DMS153 treated with DMSO at 0.1 percent for 48 hours (cell line): ENCODE results near the gene ADGRD1.
"Not testable (repeated sequence)": the region's sequence is repeated elsewhere in the genome, so short reads cannot be mapped to it uniquely, and the experiment has no call there.

Experiments used
- DNase-seq: peaks from one replicate; lab custom pipeline; 2025; ENCODE audit not compliant: unreplicated experiment; lab: John Stamatoyannopoulos, UW

Gene ADGRD1

DNA sequence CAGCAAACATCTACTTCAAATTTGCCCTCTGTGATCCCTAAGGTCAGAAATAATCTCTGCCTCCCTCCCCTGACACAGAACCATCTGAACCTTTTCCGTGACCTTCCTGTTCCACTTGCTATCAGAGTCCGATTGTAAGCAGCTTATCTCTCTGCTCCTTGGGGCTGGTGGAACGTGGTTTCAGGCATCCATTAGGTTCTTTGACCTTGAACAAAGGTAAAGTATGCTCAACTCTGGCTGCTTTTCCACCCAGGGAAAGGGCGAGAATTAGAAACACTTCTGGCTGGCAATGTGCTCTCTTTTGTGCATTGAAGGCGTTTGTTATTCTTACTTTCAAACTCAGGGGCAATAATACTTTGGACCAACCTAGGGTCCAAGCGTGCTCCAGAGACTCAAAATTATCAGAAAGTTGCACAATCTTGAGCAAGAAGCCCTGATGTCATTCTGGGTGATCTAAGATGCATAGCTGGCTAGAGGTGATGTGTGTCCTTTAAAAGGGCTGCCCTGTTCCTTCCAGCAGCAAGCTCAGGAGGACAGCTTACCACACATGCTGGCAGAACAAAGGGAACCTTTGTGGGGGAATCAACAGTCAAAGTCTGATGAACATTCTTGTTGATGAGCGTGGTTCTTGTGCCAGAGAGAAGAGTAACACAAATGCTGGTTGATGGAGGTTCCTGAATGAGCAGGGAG is 29.8 kb downstream of the ADGRD1 start:
- no peak for DNase-seq

- no peak for DNase-seq
These were observed 30.7 kb downstream of the ADGRD1 start for GRCh38 chr12:130984183-130985058.

DNA sequence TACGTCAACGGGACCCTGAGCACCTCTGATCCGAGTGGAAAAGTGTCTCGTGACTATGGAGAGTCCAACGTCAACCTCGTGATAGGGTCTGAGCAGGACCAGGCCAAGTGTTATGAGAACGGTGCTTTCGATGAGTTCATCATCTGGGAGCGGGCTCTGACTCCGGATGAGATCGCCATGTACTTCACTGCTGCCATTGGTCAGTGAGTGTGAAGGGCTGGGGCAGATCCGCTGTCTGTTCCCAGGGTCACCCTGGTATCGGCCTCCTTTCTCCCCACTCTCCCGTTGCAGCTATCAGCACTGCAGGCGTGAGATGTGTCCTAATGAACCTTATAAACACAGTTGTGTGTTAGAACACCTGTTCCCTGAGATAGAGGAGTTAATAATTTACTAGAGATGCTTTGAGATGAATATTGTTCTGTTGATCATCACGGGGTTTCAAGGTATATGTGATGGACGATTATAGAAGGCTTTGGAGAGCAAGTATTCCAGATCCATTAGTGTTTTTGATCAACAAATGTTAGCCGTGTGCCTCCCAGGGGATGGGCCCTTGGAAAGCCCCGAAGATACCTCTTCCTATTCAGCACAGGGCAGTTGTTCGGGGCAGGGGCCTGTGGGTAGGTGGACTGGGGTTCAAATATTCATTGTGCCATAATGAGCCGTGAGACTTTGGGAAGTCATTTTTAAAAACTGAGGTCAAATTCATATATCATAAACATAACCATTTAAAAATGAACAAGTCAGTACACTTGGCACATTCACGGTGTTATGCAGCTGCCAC is 33.6 kb downstream of the ADGRD1 start:
- no peak for DNase-seq

- DNase-seq = no peak
These were observed 34.6 kb downstream of the ADGRD1 start for GRCh38 chr12:130988261-130988660.

DNA sequence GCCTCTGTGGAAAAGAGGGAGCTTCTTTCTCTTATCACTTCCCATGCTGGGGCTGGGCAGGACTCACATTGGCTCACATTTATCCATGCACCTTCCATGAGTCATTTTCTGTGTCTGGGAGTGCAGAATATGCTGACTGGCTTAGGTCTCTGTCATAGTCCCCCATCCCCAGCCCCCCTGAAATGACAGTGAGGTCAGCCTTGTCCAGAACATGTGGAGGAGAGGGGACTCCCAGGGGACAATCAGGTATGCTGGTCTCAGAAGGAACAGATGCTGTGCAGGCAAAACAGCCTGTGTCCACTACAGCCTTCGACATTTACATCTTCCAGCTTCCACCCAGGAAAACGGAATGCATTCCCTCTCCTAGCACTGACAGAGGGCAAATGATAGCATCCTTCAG is 35.0 kb downstream of the ADGRD1 start:
- no peak for DNase-seq

DNA sequence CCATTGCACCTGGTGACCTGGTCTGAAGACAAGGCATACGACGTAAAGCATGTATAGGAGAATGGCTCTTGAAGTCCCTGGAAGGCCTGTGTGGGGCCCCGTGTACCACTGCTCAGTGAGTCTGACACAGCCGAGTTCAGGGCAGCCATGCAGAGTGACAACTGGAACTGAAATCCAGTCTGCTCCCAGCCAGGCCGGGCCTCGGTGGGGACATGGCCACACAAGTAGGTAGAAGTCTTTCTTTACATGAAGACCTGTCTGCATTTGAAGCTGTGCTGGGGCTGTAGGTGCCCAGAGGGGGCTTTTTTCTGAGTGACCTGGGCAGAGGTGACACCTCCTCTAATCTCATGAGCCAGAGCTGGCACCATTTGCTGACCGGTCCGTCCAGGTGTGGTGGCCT is 35.7 kb downstream of the ADGRD1 start:
- DNase-seq = no peak

- DNase-seq = no peak
These were observed 36.3 kb downstream of the ADGRD1 start for GRCh38 chr12:130990034-130990433.

DNA sequence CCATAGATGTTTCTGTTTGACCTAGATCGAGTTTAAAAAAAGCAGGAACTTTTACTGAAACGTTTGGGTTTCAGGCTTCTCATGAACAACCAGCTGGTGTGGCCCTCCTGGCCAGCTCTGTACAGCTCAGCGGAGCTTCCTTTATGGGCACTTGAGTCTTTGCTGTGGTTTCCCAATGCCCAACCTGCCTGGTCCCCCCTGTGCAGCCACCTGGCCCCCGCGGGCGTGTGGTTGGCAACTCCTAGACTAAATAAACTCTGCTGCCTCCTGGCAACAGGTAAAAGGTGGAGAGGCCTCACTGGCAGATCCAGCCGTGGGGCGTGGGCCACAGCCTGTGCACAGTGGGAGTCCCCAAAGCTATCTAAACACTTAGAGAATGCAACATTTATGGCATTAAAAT is 38.7 kb downstream of the ADGRD1 start:
- DNase-seq = no peak

GRCh38 chr12:130992979-130993538 is 39.4 kb downstream of the ADGRD1 start:
- DNase-seq = no peak

- no peak for DNase-seq
These were observed 40.3 kb downstream of the ADGRD1 start for GRCh38 chr12:130993759-130994670.

DNA sequence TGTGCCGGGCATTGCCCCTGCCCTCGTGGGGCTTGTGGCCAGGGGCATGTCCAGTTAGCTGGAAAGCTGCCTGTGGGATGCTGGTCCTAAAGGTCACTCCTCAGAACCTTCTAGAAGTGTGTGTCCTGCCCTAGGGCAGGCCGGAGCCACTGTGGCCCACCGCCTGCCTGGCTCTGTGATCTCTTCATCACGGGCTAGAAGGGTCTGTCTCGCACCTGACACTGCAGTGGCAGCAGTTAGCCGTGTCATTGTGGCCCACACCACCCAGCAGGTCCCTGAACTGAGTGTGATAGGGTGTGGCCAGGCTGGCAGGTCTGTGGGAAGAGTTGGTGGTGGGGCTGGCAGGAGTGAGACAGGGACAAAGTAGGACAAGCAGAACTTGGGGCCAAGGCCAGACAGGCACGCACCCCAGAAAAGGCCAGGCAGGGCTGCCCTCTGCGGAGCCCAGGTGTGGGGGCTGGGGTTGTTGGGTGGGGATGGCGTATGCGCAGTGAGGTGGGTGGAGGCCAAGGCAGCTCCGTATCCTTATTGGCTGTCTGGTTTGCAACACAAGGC is 41.2 kb downstream of the ADGRD1 start:
- DNase-seq = no peak

DNA sequence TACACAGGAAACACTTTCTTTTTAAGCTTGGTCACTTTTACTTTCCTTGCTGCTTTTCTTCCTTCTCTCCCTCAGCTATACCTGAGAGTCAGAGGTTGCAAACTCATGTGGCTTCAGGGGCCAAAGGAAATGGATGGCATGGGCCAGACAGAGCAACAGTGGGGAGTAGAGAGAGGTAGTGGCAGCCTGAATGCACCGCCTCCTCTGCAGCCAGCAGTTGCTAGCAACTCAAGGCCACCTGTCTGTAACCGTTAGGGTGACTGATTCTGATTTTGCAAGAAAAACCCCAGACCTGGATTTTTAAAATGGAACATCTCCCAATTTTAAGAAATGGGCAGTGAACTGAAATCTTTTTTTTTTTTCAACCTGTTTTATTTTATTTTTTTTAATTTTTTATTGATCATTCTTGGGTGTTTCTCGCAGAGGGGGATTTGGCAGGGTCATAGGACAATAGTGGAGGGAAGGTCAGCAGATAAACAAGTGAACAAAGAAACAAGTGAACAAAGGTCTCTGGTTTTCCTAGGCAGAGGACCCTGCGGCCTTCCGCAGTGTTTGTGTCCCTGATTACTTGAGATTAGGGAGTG is 41.8 kb downstream of the ADGRD1 start:
- DNase-seq = not testable (repeated sequence)

- DNase-seq = no peak
These were observed 44.4 kb downstream of the ADGRD1 start for GRCh38 chr12:130998136-130998535.

- no peak for DNase-seq
These were observed 46.3 kb downstream of the ADGRD1 start for GRCh38 chr12:131000000-131000486.

GRCh38 chr12:131001493-131001892 is 47.8 kb downstream of the ADGRD1 start:
- no peak for DNase-seq

DNA sequence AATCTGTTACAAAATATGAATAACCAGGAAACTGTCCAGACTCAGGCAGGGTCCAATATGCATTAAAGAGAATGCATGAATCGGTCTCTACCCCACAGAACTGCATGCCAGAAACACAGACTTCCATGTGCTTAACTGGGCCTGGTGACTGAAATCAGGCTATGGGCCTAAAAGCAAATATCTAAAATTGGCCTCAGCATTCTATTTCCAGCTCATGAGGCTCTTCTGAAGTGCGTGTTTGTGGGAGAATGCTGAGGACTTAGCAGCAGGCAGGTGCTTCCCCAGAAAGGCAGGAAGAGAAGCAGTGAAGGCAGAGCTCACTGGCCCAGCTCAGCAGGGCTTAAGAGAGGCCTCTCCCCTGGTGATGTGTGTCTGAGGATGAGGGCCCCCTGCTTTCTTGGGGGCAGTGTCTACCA is 48.5 kb downstream of the ADGRD1 start:
- no peak for DNase-seq

- DNase-seq = no peak
These were observed 49.5 kb downstream of the ADGRD1 start for GRCh38 chr12:131003036-131003715.

GRCh38 chr12:131003716-131004045 is 50.0 kb downstream of the ADGRD1 start:
- DNase-seq = no peak

- no peak for DNase-seq
These were observed 50.5 kb downstream of the ADGRD1 start for GRCh38 chr12:131004166-131004565.
